HG03565 (cell line): ENCODE results near the gene CRACDL.

Experiments
- ATAC-seq: cut with Tn5 transposase; IDR thresholded peaks from one replicate; pipeline ENCODE4 v1.9.1; 2021; ENCODE audit warnings: mild to moderate bottlenecking, moderate library complexity; ENCODE audit not compliant: unreplicated experiment

The CRACDL gene

DNA sequence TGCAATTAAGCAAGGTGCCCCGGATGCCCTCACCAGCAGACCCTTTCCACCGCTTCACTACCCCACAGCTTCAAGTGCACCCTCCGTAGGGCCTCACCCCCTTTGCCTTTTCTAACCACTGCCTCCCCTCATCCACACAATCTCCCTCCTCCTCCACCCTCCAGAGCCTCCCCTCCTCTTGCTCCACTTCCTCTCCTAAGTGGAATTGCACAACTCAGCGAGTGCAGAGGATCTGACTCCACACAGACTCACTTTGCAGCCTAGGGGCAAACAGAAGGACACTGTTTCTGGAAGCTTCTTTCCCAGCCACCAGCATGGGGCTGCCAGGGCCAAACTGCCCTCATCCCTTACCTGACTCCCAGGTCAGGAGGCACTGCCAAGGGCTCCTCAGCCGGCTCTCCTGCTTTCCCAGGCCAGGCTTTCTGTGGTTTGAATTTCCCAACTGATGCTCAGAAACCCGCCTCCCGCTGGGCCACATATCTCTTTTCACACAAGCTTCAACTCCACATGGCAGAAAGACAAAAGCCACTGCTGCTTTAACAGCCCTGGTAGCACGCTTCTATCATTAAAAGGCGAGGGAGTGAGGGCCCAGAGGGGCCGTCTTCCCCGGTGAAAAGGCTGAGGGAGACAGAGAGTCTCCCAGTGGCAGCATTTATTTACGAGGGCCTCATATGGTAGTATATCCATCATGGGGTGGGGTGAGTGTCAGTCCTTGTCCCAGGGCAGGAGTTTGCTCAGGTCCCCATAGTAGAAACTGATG, 130.4 kb downstream of the CRACDL start:
- no peak for ATAC-seq

DNA sequence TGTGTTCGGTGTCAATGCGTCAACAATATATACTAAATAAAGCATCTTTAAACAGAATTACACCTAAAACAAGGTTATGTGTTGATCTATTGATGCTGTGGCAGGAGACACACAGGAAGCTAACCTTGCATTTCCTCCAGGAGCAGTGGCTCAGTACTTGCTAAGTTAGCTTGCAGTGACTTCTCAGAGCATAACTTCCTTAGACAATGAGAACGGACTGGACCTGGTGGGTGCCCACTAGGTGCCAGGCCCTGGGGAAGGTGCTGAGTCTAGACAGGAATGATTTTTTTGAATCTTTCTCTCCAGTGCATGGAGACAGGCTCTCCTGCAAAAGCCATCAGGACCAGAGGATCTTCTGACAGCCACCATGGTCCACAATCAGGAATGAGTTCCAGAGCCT, 131.3 kb downstream of the CRACDL start:
- no peak for ATAC-seq

DNA sequence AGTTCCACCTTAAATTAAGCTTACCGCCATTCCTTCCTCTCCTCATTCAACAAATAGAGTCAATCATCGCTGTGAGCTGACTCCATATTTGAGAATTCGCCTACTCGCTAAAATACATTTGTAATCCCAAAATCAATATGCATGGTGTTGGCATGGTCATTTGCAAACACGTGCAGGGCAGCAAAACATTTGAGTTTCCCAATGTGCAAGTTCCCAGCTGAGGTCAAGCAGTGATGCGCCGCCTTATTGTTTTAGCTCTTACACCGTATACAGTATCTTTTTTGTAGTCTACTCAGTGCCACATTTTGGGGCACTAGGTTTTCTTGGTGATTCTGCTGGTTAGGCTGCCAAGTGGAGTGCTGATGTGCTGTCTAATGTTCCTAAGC, 131.8 kb downstream of the CRACDL start:
- no peak for ATAC-seq

DNA sequence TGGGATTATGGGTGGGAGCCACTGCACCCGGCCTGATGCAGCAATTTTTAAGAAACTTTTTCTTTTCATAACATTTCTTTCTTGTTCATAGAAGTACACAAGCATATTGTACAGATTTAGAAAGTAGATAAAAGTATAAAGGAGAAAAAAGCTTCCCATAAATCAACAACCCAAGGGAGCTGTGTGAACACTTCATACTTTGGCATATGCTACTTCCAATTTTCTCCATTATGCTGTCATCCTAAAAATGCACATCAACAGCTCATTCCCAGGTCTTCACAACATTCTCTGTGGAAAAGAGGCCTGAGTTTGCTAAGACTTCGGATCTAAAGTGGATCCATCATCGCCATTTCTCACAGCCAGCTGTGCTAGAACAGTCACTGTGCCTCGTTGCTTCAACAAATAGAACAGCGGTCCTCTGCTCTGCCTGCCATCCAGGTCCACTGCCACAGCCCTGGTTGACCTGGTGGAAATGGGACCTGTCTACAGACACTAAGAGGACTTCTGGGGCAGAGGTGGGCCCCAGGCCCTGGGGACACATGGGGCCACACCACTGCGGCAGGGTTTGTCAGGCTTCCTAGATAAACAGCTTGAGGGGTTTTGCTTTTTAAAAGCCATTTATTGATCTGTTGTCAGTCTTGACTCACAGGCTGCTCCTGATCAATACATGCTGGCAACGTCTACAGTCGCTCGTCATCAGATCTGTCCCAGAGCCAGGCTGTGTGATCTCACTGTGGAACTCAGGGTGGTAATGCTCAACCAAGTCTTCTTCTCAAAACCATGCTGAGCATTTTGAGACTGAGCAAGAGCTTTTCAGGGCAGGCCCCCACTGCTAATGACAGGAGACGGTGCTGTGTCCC, 132.4 kb downstream of the CRACDL start:
- ATAC-seq: no peak

DNA sequence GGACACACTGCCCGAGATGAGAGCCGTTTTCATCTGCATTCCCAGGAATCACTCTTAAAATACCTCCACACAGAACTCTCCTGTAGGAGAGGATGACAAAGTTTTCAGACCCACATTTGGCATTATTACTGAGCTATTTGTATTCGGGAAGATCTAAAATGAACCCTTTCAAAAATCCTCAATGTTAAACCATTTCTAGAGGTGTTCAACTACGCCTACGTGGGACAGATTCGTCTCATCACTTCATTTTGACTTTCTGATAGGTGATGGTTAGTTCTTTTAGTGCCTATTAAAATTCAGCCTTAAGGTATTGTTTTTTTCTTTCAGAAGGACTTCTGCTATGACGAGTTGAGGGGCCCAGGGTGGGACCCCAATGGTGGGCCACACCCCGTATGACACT, 133.7 kb downstream of the CRACDL start:
- no peak for ATAC-seq

DNA sequence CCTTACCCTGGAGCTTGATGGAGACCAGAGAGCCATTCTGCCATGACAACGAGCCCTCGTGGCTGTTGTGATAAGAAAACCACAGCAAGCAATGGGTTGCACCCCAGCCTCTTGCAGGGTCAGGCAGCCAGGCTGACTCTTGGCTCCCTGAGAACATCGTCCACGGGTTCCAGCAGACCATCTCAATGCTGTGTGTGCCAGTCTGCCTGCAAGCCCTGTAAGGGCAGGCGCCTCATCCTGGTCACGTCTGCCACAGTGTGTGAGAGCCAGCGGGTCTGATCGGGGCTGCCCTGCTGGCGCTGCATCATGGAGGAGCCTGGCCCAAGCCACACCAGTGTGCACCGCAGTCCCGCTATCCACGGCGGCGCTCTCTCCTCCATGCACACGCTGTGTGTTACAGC, 134.1 kb downstream of the CRACDL start:
- no peak for ATAC-seq

DNA sequence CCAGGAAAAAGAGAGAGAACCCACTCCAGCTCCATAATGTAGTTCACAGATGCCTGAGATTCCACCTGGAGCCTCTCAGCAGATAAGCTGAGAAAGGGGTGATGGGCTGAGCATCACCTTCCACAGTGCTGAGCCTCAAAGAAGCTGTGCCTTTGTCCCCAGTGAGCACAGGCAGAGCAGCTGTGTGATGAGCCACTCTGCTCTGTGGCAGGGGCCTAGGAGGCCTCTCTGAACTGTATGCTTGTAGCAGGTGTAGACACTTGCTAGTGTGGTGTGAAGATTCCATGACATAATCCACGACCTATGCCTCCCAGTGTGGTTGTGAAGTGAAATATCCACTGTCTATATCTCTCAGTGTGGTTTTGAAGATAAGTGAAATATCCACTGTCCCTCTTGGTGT, 134.7 kb downstream of the CRACDL start:
- ATAC-seq: no peak

DNA sequence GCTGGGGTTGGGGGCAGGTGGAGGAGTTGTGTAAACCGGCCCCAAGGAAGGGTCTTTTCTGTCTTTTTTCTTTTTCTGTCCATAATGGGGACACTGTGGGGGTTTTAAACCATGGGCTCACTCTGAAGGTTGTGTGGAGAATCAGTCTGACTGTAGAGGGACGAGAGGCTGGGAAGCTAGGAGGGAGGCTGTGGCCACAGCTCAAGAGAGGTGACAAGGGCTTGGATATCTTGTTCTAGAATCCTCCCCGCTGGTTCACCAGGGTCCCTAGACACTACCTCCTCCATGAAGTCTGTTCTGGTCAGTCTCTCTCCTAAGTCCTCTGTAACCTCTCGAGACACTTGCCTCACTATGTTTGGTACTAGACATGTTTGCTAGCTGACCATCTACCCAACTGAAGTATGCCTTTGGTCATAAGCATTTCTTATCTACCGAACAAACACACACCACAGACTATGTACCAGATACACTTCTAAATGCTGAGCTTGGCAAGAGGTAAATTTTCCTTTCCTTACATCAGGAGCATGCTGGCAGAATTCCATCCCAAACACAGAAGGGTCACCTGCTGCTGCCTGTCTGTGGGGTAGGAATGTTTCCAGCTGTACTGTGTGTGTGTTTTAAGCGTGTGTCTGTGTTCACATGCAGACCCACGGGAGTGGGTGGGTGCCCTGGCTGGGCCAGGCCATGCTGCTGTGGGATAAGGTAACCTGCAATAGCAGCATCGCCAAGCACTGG, 135.5 kb downstream of the CRACDL start:
- no peak for ATAC-seq

DNA sequence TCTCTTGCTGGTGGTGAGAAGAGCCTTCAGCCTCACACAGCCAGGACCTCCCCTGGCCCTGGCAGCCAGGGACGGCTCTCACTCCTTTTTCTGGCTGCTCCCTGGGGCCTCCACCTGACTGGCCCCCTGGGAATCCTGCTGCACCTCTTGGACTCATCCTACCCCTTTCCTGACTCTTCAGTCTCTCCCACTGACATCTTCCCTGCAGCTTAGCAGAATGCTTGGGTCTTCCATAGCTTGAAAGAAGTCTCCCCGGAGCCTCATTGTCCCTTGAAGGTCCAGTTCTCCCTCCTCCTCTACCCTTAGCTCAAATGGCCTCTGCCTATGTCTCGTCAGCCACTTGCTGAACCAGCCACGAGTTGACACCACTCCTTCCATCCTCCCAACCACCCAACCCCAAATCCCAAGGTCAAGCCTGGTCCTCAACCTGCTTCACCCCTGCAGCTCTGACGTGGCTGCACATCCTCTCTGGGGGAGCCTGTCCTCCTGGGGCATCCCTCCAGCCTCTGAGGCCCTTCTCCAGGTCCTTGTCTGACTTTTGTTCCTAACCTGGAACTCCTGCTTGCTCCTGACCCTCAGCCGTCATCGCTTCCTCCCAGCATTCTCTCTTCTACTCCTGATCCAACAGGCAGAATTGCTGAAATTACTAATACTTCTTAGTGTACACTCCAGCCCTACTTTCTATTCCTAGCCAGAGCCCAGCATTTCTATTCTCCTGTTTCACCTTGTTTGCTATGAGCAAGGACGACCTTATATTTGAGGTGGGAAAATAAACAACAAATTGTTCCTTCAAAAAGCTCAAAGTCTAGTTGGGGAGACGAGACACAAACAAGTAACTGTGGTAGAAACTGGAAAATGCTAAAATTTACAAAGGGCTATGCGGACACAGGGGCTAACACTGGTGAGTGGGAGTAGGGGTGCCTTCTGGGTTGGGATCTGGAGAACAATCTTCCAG, 136.4 kb downstream of the CRACDL start:
- ATAC-seq: no peak

DNA sequence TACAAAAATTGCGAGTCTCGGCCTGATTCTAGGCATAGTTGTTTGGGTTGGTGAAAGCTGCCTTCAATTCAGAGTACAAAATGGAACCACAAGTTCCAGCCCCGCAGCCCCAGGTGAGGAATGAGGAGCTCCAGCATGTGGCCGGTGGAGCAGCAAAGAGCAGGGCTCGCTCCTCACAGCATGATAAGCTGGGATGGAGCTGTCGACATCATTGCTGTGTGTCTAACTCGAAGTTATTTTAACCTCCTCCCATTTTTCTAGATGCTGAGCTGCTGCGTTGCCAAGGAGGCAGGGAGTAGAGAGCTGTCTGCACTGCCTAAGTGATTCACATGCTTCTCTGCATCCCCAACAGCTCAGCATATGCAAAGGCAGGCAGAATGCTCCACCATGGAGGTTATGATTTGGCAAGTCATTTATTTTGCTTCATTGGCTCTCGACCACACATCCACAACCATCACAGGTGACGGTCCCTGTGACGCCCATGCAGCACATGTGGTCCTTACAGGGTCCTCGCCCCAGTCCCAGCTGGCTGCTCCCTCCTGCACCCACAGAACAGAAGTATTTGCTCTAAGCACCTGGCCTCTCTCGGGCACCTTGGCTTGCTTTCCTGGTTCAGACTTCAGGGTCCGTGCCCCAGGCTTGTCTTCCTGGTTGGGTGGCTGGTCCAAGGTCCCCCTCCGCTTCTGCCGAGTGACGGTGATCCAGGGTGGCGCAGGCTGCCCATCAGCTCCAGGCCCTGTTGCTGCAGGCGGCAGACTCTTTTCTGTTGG, 139.1 kb downstream of the CRACDL start:
- no peak for ATAC-seq

DNA sequence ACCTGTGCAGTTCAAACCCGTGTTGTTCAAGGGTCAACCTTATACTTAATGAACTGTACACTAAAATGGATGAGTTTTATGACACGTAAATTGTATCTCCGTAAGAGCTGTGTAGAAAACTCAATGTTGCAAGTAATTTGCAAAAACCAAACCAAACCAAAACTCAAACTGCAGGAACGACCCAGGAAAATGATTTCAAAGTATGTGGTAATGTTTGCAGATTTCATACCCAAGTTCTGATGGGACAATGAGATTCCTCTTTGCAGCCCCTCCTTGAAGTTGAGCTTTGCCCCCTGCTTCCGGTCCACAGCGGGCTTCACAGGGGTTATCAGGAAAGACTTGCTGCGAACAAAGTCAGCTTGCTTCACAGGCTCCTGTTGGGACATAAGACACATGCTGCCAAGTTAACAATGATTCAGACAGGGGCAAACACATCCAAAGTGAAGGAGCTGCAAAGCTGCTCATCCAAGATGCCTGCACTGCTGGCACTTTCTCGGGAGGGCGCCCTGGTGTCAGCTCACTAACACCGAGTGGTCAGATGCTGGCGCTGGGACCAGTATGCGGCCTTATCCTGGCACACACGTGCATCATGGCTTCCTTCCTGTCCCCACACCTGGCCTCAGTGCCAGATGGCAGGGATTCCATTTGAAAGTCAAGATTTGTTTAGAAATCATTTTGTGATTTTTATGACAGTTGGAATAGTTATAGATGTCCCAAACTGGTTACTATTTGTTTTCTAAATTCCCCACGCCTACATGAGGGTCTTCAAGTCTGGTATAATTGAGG, 139.9 kb downstream of the CRACDL start:
- ATAC-seq: no peak

DNA sequence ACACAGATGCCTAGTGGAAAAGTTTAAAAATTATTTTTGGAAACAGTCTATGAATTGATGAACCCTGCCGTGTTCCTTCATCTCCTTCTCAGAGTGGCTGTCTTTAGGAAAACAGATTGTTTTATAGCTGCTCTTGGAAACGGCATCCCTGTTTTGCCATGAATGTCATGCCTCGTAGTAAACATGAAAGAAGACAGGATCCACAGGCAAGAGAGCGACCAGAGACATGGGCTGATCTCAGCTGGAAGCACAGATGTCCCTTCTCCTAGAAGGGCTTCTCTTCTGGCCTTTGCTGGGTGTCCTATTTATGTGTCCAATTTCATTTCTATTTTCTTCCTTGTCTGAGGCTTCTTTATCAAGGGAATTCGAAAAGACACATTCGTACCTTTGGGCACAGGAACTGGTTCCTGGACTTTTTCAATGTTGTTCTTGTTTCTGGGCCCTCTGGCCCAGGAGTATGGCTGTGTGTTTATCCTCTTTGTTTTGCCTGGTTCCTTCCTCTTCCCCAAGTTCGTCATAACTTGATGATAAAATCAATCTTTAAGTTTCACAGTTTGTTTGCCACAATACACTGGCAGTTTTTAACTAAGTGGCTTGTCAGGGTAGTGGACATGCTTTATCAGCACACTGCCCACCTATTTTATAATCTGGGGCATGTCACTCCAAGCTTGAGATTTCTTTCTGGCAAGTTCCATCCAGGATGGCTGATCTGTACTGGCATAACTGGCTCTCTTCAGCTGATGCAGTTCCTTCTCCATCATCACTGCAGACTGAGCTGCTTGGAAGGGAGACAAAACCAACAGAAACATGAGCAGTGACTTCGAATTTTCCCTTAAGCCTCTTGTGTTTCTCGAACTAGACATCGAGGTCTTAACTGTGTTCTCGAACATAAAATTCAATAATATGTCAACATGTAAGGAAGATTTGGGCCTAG, 141.9 kb downstream of the CRACDL start:
- no peak for ATAC-seq

DNA sequence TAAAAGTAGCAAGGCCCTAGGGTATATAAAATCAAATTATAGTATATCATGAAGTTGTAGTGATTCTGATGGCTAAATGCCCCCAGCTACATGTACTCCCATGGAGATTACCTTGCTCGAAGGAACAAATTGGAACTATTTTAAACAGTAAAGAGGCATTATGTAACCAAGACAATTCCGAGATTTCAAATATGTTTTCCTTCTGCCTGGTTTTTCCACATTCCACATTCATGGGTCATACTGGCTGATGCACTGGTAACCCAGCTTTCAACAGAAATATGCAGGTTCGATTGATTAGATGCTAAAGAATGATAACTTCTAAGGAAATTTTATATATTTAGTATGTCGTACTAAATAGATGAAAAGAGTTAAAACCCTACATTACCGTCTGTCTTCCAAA, 142.8 kb downstream of the CRACDL start:
- ATAC-seq: no peak

DNA sequence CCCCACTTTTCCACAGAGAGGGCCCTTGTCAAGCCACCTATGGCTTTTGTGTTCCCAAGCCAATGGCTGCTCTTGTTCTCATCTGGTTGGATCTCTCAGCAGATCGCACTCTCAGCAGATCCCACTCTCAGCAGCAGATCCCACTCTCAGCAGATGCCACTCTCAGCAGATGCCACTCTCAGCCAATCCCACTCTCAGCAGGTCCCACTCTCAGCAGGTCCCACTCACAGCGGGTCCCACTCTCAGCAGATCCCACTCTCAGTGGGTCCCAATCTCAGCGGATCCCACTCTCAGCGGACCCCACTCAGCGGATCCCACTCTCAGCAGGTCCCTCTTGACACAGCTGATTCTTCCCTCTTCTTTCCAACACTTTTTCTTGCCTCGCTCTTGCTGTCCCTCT, 145.8 kb downstream of the CRACDL start:
- no peak for ATAC-seq

DNA sequence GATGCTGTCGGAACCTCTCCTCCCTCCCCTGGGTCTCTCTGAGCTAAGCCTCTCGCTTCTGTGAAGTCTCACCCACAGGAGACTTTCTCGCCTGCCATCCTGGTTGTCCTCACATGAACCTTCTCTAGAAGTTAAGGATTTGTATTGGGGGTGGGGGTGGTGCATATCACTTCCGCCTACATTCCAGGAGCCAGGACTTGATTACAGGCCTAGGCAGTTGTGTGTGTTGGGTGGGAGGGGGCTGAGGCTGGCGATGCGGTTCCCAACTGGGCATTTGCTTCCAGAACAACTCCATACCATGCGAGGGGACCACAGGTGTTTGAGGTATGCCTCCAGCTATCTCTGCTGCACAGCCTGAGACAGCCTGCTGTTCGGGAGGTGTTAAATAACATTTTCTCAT, 148.3 kb downstream of the CRACDL start:
- ATAC-seq: no peak

DNA sequence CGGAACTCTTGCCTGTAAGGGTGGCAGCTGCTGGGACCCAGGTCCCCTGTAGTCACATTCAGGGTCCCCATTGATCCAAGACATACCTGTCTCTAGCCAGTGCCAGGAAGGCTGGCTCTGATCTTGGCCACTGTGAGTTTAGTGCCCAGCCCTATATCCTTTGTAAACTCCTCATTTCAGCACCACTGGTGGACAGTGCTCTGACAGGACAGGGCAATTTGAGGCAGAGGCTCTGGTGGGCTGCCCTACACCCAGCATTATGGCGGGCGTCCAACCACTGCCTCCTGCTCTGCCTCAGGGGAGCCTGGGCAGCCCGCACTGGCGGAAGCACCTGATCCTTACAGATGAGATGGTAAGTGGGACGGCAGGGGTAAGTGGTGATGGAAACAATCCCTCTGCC, 149.8 kb downstream of the CRACDL start:
- ATAC-seq: no peak

DNA sequence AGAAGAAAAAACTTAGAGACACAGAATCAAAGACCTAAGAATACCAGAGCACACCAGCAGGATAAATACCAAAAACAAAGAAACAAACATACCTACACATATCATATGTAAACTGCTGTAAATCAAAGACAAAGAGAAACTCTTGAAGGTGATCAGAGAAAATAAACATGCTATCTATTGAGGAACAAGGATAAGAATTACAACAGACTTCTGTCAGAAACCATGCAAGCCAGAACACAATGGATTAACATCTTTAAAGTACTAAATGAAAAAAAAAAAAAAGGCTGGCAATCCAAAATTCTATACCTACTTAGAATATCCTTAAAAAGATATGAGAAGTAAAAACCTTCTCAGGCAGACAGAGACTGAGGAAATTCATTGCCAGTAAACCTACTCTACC, 153.5 kb downstream of the CRACDL start:
- ATAC-seq: no peak

DNA sequence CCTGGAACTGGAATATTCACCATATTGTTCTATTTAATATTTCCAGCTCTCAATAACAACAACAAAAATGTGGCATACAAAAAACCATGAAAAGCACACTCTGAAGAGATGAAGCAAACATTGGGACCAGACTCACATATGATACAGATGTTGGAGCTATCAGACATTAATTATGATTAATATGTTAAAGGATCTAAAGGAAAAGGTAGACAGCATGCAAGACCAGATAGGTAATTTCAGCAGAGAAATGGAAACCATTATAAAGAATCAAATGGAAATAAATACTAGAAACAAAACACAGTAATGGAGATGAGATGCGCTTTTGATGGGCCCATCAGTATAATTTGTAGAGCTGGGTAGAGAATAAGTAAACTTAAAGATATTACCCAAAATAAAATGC, 154.2 kb downstream of the CRACDL start:
- no peak for ATAC-seq
